NCI-H526 treated with DMSO at 0.1 percent for 48 hours (cell line): ENCODE measurements around the gene DNAJC17.

Experiments used
- DNase-seq: peaks from one replicate; lab custom pipeline; 2025; lab: John Stamatoyannopoulos, UW

DNAJC17 gene

GRCh38 chr15:40830884-40831283 lies 23.6 kb upstream of the DNAJC17 start:
- no peak for DNase-seq

GRCh38 chr15:40829115-40829514 lies 21.8 kb upstream of the DNAJC17 start:
- DNase-seq = peak; percentile 55

- no peak for DNase-seq
These were observed 21.3 kb upstream of the DNAJC17 start, which contains the start of gene PPP1R14D for GRCh38 chr15:40828447-40829036. Gene PPP1R14D, minus strand, starts transcription at chr15:40828708. Its CDS starts 67 bp downstream, at chr15:40828641.

- no peak for DNase-seq
These were observed 19.3 kb upstream of the DNAJC17 start for GRCh38 chr15:40826423-40827075.

- no peak for DNase-seq
These were observed 18.6 kb upstream of the DNAJC17 start for GRCh38 chr15:40825661-40826422.

GRCh38 chr15:40823572-40824343 lies 16.5 kb upstream of the DNAJC17 start:
- no peak for DNase-seq

- DNase-seq = no peak
These were observed 13.9 kb upstream of the DNAJC17 start for GRCh38 chr15:40821195-40821594.

- DNase-seq = no peak
These were observed 11.8 kb upstream of the DNAJC17 start for GRCh38 chr15:40819048-40819447.

GRCh38 chr15:40815042-40815698 lies 7.9 kb upstream of the DNAJC17 start:
- DNase-seq = no peak

- DNase-seq = no peak
These were observed 5.6 kb upstream of the DNAJC17 start for GRCh38 chr15:40812721-40813425.

GRCh38 chr15:40808861-40809450 lies 1.7 kb upstream of the DNAJC17 start:
- no peak for DNase-seq

GRCh38 chr15:40807888-40808461 lies 702 bp upstream of the DNAJC17 start:
- DNase-seq = no peak

- no peak for DNase-seq
These were observed 623 bp downstream of the DNAJC17 start for GRCh38 chr15:40806672-40807027.

- DNase-seq = no peak
These were observed 3.6 kb downstream of the DNAJC17 start for GRCh38 chr15:40803688-40804087.

GRCh38 chr15:40803076-40803475 lies 4.2 kb downstream of the DNAJC17 start:
- no peak for DNase-seq

GRCh38 chr15:40799523-40799922 lies 7.8 kb downstream of the DNAJC17 start:
- DNase-seq = no peak

- DNase-seq = no peak
These were observed 10.8 kb downstream of the DNAJC17 start for GRCh38 chr15:40796512-40796911.

- peak; percentile 38 for DNase-seq
These were observed 11.2 kb downstream of the DNAJC17 start for GRCh38 chr15:40796041-40796440.

GRCh38 chr15:40793216-40793989 lies 13.9 kb downstream of the DNAJC17 start:
- DNase-seq = no peak

GRCh38 chr15:40792394-40792793 lies 14.9 kb downstream of the DNAJC17 start:
- no peak for DNase-seq
